Measurements from ENCODE around the gene PARP6.
A peak's percentile ranks its signal among the peaks of the same experiment; 100 is the strongest.

Gene PARP6

DNA sequence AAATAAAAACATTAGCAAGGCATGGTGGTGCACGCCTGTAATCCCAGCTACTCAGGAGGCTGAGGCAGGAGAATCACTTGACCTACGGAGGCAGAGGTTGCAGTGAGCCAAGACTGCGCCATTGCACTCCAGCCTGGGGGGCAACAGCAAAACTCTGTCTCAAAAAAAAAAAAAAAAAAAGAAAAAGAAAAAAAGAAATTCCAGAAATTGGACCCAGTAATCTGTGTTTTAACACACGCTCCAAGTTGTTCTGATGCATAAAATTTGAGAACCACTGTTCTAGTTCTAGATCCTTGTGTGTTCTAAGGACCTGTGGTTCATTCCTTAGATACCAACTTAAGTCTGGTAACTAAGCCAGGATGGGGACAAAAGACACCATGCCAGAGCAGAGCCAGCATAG is 2.6 kb downstream of the PARP6 start:
- Mint-ChIP-seq H3K4me1 (peaks cover 41% of the 10 kb centered on the region), H3K27me3 (no peaks in the 10 kb centered on the region)
- DNase-seq: no peak

DNA sequence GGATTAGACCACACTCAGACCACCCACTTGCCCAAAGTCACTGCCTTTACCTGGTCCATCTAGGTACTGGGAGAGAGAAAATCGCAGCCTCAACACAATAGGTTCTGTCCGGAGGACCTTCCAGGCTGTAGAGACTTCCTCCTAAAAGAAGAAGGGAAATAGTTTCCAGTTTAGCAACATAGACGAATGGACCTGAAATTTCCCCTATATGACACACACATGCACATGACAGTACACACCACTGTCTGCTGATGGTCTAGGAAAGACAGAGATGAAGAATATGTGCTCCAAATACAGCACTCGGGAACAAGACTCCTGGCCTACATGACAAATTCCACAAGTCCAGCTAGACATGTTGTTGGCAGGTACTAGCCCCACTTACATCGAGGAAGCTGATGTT is 7.3 kb downstream of the PARP6 start:
- Mint-ChIP-seq H3K4me3 (no peak overlapping the region), H3K27ac (no peak overlapping the region), H3K27me3 (no peaks in the 10 kb centered on the region), H3K4me1 (peaks cover 5% of the 10 kb centered on the region), H3K9me3 (no peaks in the 10 kb centered on the region), H3K36me3 (peaks cover 66% of the 10 kb centered on the region)
- DNase-seq: no peak
- CTCF ChIA-PET: interaction anchor here (0.5 to 1.4 kb wide), 2 partner anchors 33 to 49 kb away, joined by 3 read pairs; no protein-coding TSS in a partner anchor

More for the DNA sequence above, 2.6 kb downstream of the PARP6 start:
- Mint-ChIP-seq H3K36me3 (peaks cover 33% of the 10 kb centered on the region), H3K27ac (no peak overlapping the region), H3K4me3 (no peak overlapping the region), H3K9me3 (no peaks in the 10 kb centered on the region)
- CTCF ChIA-PET: no interaction called here

DNA sequence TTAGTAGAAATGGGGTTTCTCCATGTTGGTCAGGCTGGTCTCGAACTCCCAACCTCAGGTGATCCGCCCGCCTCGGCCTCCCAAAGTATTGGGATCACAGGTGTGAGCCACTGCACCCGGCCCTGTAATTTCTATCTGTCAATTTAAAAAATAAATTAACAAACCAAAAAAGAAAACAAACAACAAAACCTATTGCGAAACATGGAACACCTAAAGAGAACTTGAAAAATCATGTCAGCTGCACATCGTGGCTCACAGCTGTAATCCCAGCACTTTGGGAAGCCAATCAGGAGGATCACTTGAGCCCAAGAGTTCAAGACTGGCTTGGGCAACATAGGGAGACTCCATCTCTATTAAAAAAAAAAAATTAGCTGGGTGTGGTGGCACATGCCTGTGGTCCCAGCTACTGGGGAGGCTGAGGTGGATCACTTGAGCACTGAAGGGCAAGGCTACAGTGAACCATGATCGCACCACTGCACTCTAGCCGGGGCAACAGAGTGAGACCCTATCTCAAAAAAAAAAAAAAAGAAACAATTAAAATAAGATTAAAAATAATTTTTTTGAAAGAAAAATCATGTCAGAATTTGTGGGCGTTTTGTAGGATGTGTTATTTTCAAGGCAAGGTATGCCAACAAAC is 19.6 kb downstream of the PARP6 start:
- no peaks in the 10 kb centered on the region for H3K4me1 Mint-ChIP-seq
- CTCF ChIA-PET: no interaction called here
- no peaks in the 10 kb centered on the region for H3K9me3 Mint-ChIP-seq
- DNase-seq: no peak
- H3K36me3 Mint-ChIP-seq: peaks cover 52% of the 10 kb centered on the region
- no peak overlapping the region for H3K4me3 Mint-ChIP-seq
- no peaks in the 10 kb centered on the region for H3K27me3 Mint-ChIP-seq
- no peak overlapping the region for H3K27ac Mint-ChIP-seq

DNA sequence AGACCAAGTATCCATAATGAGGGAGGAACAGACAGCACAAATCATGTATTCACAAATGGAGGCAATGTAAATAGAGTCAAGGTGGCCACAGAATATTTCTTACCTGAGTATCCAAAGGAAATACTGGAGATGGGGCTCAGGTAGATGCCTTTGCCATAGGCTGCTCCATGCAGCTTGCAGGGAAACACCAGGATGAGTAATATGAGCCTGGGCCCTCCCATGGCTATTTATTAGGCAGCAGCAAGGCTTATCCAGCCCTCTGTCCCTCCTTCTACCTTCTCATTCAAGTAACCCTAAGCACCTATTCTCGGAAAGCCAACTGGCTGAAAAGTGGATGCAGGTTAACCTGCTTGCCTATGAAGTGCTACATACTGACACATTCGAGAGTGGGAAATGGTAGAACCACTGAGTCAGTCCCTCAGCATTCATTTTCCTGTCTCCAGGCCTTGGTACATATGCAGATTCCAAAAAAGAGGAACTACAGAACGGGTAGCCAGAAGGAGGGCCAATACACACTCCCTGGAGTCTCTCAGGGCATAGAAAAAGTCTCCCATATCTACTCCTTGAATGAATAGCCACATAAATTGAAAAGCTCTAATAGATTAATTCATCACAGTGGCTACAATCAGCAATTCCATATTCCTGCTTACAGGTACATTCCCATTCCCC is 23.1 kb downstream of the PARP6 start:
- Mint-ChIP-seq H3K4me1 (no peaks in the 10 kb centered on the region), H3K9me3 (no peaks in the 10 kb centered on the region), H3K27me3 (no peaks in the 10 kb centered on the region), H3K36me3 (peaks cover 48% of the 10 kb centered on the region), H3K27ac (no peak overlapping the region), H3K4me3 (no peak overlapping the region)
- no peak for DNase-seq
- CTCF ChIA-PET: no interaction called here

DNA sequence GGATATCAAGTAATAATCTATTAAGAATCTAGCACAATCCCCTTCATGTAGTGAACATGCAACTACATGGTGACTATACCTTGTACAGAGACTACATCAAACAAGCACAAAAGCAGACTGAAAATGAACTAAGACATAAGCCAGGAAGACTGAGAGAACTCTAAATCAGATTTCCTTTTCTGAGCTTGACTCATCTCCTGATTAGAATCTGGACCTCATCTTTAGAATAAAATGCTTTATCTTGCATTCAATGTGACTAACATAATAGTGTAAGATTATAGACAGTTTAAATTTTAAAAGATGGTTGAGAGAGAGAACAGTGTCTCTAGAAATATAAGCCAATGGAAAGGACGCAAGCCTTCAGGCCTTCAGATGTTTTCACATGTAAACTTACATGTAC is 23.8 kb downstream of the PARP6 start:
- Mint-ChIP-seq H3K9me3 (no peaks in the 10 kb centered on the region), H3K36me3 (peaks cover 49% of the 10 kb centered on the region), H3K4me3 (no peak overlapping the region), H3K27ac (no peak overlapping the region), H3K27me3 (no peaks in the 10 kb centered on the region), H3K4me1 (no peaks in the 10 kb centered on the region)
- CTCF ChIA-PET: no interaction called here
- DNase-seq: no peak

DNA sequence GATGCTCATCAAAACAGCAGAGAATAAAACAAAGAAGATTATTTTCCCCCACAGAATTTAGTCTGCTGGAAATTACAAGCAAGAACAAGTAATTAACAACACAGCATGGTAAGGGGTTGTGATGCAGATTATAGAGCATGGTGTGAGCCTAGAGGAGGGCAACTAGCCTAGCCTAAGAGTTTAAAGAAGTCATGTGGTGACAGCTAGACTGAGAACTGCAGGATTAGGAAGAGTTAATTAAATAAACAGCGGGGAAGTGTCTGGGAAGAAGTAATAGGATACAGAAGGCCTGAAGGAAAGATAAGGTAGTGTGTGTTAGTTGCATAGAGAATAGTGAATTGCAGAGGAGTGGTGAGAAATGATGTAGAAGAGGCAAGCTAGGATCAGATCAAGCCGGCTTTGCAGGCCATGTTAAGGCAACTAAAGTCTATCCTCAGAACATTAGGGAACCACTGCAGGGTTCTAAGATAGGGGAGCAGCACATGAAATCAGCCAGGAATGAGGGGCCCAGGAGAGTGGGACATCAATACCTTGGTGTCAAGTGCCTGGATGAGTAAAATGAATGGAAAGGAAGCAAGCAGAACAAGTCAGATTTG is 29.5 kb downstream of the PARP6 start:
- H3K27ac Mint-ChIP-seq: peak overlapping the region; percentile 11
- no peak overlapping the region for H3K4me3 Mint-ChIP-seq
- peaks cover 2% of the 10 kb centered on the region for H3K4me1 Mint-ChIP-seq
- H3K27me3 Mint-ChIP-seq: no peaks in the 10 kb centered on the region
- H3K36me3 Mint-ChIP-seq: peaks cover 38% of the 10 kb centered on the region
- DNase-seq: no peak
- H3K9me3 Mint-ChIP-seq: no peaks in the 10 kb centered on the region
- CTCF ChIA-PET: interaction anchor here (1.3 to 1.5 kb wide), 2 partner anchors 16 to 44 kb away, joined by 3 to 6 read pairs; no protein-coding TSS in a partner anchor

DNA sequence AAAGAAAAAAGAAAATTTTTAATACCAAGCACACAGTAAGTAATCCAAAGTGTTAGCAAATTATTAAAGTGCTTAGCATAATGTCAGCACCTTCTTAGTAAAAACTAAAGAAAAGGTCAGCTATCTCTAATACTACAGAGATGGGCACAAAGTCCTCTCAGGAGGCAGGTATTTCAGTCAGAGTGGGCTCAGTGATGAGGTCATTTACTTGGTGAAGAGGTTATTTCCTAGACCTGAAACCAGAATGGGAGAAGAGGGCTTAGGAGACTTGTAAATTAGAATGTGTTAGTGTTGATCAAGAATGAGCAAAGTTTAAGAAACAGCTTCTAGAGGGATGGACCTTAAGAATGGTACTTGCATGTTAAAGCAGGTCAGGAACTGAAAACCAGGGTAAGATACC is 32.7 kb downstream of the PARP6 start:
- Mint-ChIP-seq H3K9me3 (no peaks in the 10 kb centered on the region), H3K27ac (peak overlapping the region; percentile 21), H3K4me3 (no peak overlapping the region), H3K4me1 (peaks cover 23% of the 10 kb centered on the region), H3K27me3 (no peaks in the 10 kb centered on the region), H3K36me3 (peaks cover 27% of the 10 kb centered on the region)
- CTCF ChIA-PET: interaction anchor here (0.8 to 1.4 kb wide), 3 partner anchors 8 to 46 kb away, joined by 3 read pairs; partner anchors contain the start of gene PKM
- DNase-seq: no peak

DNA sequence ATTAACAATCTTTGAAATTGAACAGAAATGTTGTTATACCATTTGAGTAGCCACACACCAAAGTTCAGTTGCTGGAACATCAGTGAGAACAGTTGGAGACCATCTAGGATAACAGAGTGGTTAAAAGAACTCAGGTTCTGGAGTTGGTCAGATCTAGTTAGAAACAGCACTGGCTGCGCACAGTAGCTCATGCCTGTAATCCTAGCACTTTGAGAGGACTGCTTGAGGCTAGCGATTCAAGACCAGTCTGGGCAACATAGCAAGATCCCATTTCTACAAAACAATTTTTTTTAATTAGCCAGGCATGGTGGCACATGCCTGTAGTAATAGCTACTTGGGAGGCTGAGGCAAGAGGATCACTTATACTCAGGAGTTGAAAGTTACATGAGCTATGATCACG is 33.8 kb downstream of the PARP6 start:
- Mint-ChIP-seq H3K36me3 (peaks cover 22% of the 10 kb centered on the region), H3K9me3 (no peaks in the 10 kb centered on the region), H3K4me1 (peaks cover 27% of the 10 kb centered on the region), H3K4me3 (no peak overlapping the region), H3K27ac (no peak overlapping the region), H3K27me3 (no peaks in the 10 kb centered on the region)
- DNase-seq: no peak
- CTCF ChIA-PET: interaction anchor here (0.8 to 1.4 kb wide), 3 partner anchors 11 to 47 kb away, joined by 3 to 4 read pairs (median 3); no protein-coding TSS in a partner anchor

DNA sequence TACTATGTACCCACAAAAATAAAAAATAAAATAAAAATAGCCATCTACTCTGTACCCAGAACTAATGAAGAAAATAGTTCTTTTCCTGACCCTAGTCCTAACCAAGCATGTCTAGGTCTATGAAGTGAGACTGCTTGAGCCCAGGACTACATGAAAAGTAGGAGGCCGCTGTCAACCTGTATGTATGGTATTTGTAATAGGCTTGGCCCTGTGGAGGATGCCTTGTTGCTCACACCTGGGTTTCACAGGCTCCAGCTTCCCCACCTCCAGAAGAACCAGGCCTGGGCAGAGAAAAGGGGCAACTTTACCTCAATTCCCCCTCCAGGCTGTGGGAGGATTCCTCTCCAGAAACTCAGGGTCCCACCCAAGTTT is 34.5 kb downstream of the PARP6 start:
- Mint-ChIP-seq H3K27me3 (no peaks in the 10 kb centered on the region), H3K36me3 (peaks cover 20% of the 10 kb centered on the region), H3K4me3 (no peak overlapping the region), H3K4me1 (peaks cover 30% of the 10 kb centered on the region), H3K9me3 (no peaks in the 10 kb centered on the region), H3K27ac (no peak overlapping the region)
- CTCF ChIA-PET: interaction anchor here (1.3 kb wide), 1 partner anchor 11 kb away, joined by 4 read pairs; no protein-coding TSS in a partner anchor
- no peak for DNase-seq

DNA sequence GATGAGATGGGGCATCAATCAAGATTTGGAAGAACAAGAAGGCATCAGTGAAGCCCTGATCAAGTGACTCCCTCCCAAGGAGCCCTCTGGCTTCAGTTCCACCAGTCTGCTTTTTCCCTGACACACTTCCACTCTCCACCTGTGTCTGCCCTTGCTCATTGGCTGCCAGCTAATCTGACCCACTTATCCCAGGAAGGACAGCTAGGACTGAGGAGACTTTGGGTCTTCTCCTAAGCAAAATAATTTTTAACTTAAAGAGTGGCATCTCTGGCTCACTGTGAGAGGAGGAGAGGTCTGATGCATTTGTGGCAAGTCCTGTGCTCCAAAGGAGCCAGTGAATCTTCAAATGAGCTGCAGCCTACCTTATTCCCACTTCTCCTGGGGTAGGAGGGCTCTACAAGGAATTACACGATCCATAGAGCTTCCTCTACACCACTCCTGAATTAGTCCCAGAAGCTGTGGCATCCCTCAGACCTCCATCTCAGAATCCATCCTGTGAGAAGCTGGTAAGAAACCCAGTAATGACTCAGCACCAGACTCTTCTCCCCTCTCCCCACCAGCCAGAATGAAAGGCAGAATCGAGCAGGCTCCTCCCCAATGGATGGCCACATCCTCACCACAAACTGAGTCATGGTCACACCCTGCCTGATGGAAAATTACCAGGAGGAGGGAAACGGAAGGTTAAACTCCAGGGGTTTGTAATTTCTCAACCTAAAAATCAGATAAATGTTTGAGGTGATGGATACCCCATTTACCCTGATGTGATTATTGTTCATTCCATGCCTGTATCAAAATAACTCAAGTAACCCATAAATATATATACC is 35.1 kb downstream of the PARP6 start:
- no peaks in the 10 kb centered on the region for H3K9me3 Mint-ChIP-seq
- no peaks in the 10 kb centered on the region for H3K27me3 Mint-ChIP-seq
- H3K27ac Mint-ChIP-seq: peak overlapping the region; percentile 78
- H3K4me3 Mint-ChIP-seq: peak overlapping the region; percentile 47
- peak; percentile 74 for DNase-seq
- peaks cover 14% of the 10 kb centered on the region for H3K36me3 Mint-ChIP-seq
- CTCF ChIA-PET: interaction anchor here (1.3 to 2.3 kb wide), 2 partner anchors 10 to 48 kb away, joined by 4 to 13 read pairs; no protein-coding TSS in a partner anchor
- peaks cover 36% of the 10 kb centered on the region for H3K4me1 Mint-ChIP-seq

DNA sequence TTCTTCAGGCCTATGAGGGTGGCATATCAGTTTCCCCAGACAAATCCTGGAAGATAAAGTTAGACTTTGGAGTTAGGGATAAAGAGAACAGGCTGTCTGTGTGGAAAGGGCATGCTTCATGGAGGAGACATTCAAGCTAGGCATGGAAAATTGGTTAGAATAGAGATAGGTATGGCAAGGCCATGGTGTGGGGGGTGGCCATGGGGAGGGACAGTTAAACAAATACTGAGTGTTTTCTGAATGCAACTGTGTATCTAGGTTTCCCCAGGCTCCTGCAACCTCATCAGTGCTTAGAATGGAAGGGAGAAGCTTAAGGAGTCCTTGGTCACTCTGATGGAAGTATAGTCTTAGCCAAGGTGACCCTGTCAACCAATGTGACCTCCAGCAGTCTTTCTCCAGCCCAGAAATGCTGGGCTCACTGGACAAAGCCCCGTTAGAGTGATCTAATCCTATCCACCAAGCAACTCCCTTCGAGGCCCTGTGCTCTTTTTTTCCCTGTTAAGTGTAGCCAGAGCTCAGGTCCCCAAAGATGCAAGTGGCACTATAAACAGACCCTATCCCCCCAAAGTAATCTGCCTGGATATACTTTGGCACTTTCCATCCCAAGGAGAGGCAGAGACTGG is 35.9 kb downstream of the PARP6 start:
- Mint-ChIP-seq H3K27me3 (no peaks in the 10 kb centered on the region), H3K4me1 (peaks cover 43% of the 10 kb centered on the region), H3K4me3 (no peak overlapping the region), H3K27ac (peak overlapping the region; percentile 78), H3K36me3 (peaks cover 10% of the 10 kb centered on the region), H3K9me3 (no peaks in the 10 kb centered on the region)
- CTCF ChIA-PET: interaction anchor here (1.3 to 2.3 kb wide), 2 partner anchors 9 to 49 kb away, joined by 4 to 13 read pairs; no protein-coding TSS in a partner anchor
- DNase-seq: no peak

DNA sequence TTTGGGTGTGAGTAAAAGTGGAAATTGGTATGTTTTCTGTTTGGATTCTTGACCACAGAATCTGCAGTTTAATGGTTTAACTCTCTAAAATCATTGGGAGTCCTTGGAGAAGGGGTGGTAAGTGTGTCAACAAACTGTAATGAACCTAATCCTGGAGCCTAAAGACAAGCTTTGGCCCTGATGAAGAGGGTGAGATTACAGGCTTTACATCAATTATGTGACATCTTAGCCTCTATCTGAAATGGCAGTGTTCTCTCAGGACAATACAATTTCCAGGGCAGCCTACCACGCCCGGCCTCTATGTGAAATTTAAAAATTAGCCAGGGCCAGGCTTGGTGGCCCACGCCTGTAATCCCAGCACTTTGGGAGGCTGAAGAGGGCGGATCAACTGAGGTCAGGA is 37.1 kb downstream of the PARP6 start:
- CTCF ChIA-PET: interaction anchor here (2.3 kb wide), 1 partner anchor 8 kb away, joined by 13 read pairs; no protein-coding TSS in a partner anchor
- H3K9me3 Mint-ChIP-seq: no peaks in the 10 kb centered on the region
- H3K36me3 Mint-ChIP-seq: peaks cover 8% of the 10 kb centered on the region
- DNase-seq: no peak
- no peak overlapping the region for H3K4me3 Mint-ChIP-seq
- no peak overlapping the region for H3K27ac Mint-ChIP-seq
- no peaks in the 10 kb centered on the region for H3K27me3 Mint-ChIP-seq
- H3K4me1 Mint-ChIP-seq: peaks cover 44% of the 10 kb centered on the region

DNA sequence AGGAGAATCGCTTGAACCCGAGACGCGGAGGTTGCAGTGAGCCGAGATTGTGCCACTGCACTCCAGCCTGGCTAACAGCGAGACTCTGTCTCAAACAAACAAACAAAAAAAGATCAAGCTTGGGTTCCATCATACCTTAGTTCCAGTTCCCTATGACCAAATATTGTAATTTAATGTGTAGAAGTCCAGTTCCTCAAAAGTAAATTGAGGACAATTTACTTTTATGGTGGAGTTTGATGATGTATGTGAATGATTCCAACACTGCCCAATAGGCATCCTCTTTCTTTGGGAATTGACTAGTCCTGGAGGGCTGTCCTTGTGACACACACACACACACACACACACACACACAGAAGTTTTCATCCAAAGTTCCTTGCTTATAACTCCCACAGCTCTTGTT is 38.6 kb downstream of the PARP6 start:
- peaks cover 47% of the 10 kb centered on the region for H3K4me1 Mint-ChIP-seq
- peaks cover 11% of the 10 kb centered on the region for H3K36me3 Mint-ChIP-seq
- H3K27me3 Mint-ChIP-seq: no peaks in the 10 kb centered on the region
- H3K27ac Mint-ChIP-seq: no peak overlapping the region
- CTCF ChIA-PET: no interaction called here
- H3K9me3 Mint-ChIP-seq: no peaks in the 10 kb centered on the region
- DNase-seq: no peak
- H3K4me3 Mint-ChIP-seq: no peak overlapping the region

Measured in activated naive CD4-positive, alpha-beta T cell treated with anti-CD3 and anti-CD28 coated beads, Interleukin-2, amount 10 ng/mL, durations not matched to agents 7 days and 5 days (primary cell).